ENCODE results near the gene TC2N.

Gene TC2N

GRCh38 chr14:91896419-91896818, 29.1 kb upstream of the TC2N start:
- no peak for ATAC-seq
- no peak for TF ChIP-seq ARNTL (CRISPR knock-in tag; IDR thresholded peaks at IDR 0.05; ENCODE audit: borderline replicate concordance, low read depth)
- TF ChIP-seq PPARA (CRISPR knock-in tag; IDR thresholded peaks at IDR 0.05; ENCODE audit: borderline replicate concordance) = no peak
- no peak for TF ChIP-seq TCF4 (CRISPR knock-in tag; IDR thresholded peaks at IDR 0.05; ENCODE audit: borderline replicate concordance)
- TF ChIP-seq POU6F1 (CRISPR knock-in tag; IDR thresholded peaks at IDR 0.05; ENCODE audit: borderline replicate concordance, low read depth) = no peak
- TF ChIP-seq TSHZ2 (CRISPR knock-in tag; IDR thresholded peaks at IDR 0.05) = no peak

- no peak for TF ChIP-seq PATZ1 (CRISPR knock-in tag; IDR thresholded peaks at IDR 0.05; ENCODE audit: borderline replicate concordance)
- TF ChIP-seq ZFP30 (CRISPR knock-in tag; IDR thresholded peaks at IDR 0.05) = no peak
- no peak for TF ChIP-seq ESRRG (CRISPR knock-in tag; IDR thresholded peaks at IDR 0.05)
- no peak for TF ChIP-seq ZNF565 (CRISPR knock-in tag; conservative IDR thresholded peaks at IDR 0.05; ENCODE audit: low read depth)
- no peak for TF ChIP-seq SNAI2 (CRISPR knock-in tag; IDR thresholded peaks at IDR 0.05)
- no peak for TF ChIP-seq GLIS3 (CRISPR knock-in tag; IDR thresholded peaks at IDR 0.05)
- TF ChIP-seq ZFP3 (CRISPR knock-in tag; IDR thresholded peaks at IDR 0.05) = no peak
- TF ChIP-seq OSR1 (CRISPR knock-in tag; IDR thresholded peaks at IDR 0.05) = no peak
- TF ChIP-seq TCF4 (CRISPR knock-in tag; IDR thresholded peaks at IDR 0.05; ENCODE audit: borderline replicate concordance) = no peak
- TF ChIP-seq CSDC2 (CRISPR knock-in tag; IDR thresholded peaks at IDR 0.05) = no peak
- no peak for TF ChIP-seq ZC3H10 (CRISPR knock-in tag; IDR thresholded peaks at IDR 0.05)
- no peak for TF ChIP-seq CREB5 (CRISPR knock-in tag; IDR thresholded peaks at IDR 0.05; ENCODE audit: low read depth)
- TF ChIP-seq ZNF8 (CRISPR knock-in tag; IDR thresholded peaks at IDR 0.05) = no peak
- TF ChIP-seq ZNF70 (CRISPR knock-in tag; IDR thresholded peaks at IDR 0.05) = no peak
- TF ChIP-seq ARNTL (CRISPR knock-in tag; IDR thresholded peaks at IDR 0.05; ENCODE audit: borderline replicate concordance, low read depth) = no peak
- TF ChIP-seq ISL1 (CRISPR knock-in tag; IDR thresholded peaks at IDR 0.05) = no peak
- no peak for ATAC-seq
These were observed 26.3 kb upstream of the TC2N start for GRCh38 chr14:91893669-91894068.

DNA sequence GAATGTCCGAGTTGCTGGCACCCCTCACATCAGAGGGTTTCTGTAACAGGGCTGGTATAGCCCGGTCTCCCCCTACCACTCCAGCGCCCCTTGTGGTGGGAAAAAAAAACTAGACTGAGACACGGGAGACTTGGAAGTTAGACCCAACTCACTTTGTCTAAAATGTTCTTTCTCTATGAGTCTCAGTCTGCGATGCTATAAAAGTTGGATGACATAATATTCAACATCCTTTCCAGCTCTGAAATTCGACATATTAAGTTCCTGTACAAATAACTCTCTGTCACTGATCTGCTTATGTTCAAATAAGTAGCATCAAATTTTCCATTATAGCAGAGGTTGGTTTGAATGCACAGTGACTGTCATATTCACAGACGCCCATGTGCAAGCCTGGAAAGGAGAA, 25.7 kb upstream of the TC2N start:
- ATAC-seq = peak; percentile 55; the same call in 2 of the 3 replicates
- TF ChIP-seq PATZ1 (CRISPR knock-in tag; IDR thresholded peaks at IDR 0.05; ENCODE audit: borderline replicate concordance) = no peak
- no peak for TF ChIP-seq ESRRG (CRISPR knock-in tag; IDR thresholded peaks at IDR 0.05)
- no peak for TF ChIP-seq ZNF8 (CRISPR knock-in tag; IDR thresholded peaks at IDR 0.05)
- no peak for TF ChIP-seq ZNF565 (CRISPR knock-in tag; conservative IDR thresholded peaks at IDR 0.05; ENCODE audit: low read depth)
- no peak for TF ChIP-seq ZFP3 (CRISPR knock-in tag; IDR thresholded peaks at IDR 0.05)
- TF ChIP-seq CSDC2 (CRISPR knock-in tag; IDR thresholded peaks at IDR 0.05) = no peak
- TF ChIP-seq ISL1 (CRISPR knock-in tag; IDR thresholded peaks at IDR 0.05) = no peak
- no peak for TF ChIP-seq ZFP30 (CRISPR knock-in tag; IDR thresholded peaks at IDR 0.05)
- no peak for TF ChIP-seq PPARA (CRISPR knock-in tag; IDR thresholded peaks at IDR 0.05; ENCODE audit: borderline replicate concordance)
- TF ChIP-seq BACH2 (CRISPR knock-in tag; IDR thresholded peaks at IDR 0.05; ENCODE audit: borderline replicate concordance) = no peak
- no peak for TF ChIP-seq SNAI2 (CRISPR knock-in tag; IDR thresholded peaks at IDR 0.05)
- no peak for TF ChIP-seq POU6F1 (CRISPR knock-in tag; IDR thresholded peaks at IDR 0.05; ENCODE audit: borderline replicate concordance, low read depth)
- TF ChIP-seq CSRNP3 (CRISPR knock-in tag; IDR thresholded peaks at IDR 0.05) = no peak
- no peak for TF ChIP-seq ZC3H10 (CRISPR knock-in tag; IDR thresholded peaks at IDR 0.05)

Data from SK-N-SH treated with all-trans-retinoic acid at 6 μM for 48 hours (cell line).